ENCODE measurements around the gene UBE2E3. TPM values are rescaled to one million over a fixed set of nuclear protein-coding genes. Genes with fewer than 3 reads are reported as not detected.

Gene UBE2E3
- total RNA-seq, 6 experiments from 2014 or later = 21.0 to 45.5 (median 31.0) TPM

GRCh38 chr2:181111059-181111458 is 130.7 kb downstream of the UBE2E3 start:
- TF ChIP-seq POLR2A (IDR thresholded peaks at IDR 0.05) (no peak), CTCF (IDR thresholded peaks at IDR 0.05) (no peak)
- Histone ChIP-seq H3K27me3 (no peaks in the 10 kb centered on the region), H3K4me1 (no peaks in the 10 kb centered on the region), H3K36me3 (no peaks in the 10 kb centered on the region), H3K9me3 (no peaks in the 10 kb centered on the region), H3K4me3 (no peak overlapping the region), H3K27ac (no peak overlapping the region)
- DNase-seq (no peak), ATAC-seq (no peak)
- 81% methylated on average over 2 of the region's 2 CpGs for WGBS (ENCODE audit: insufficient coverage, low coverage, low lambda C conversion rate, missing lambda C conversion rate)
- intact Hi-C loops (cut with DNase I) = no loop called here

- no peak overlapping the region for H3K27ac ChIP-seq
- no peak overlapping the region for H3K4me3 ChIP-seq
- intact Hi-C loops (cut with DNase I) = no loop called here
- TF ChIP-seq CTCF (IDR thresholded peaks at IDR 0.05) (no peak), POLR2A (IDR thresholded peaks at IDR 0.05) (no peak)
- H3K36me3 ChIP-seq = no peaks in the 10 kb centered on the region
- H3K27me3 ChIP-seq = no peaks in the 10 kb centered on the region
- H3K9me3 ChIP-seq = no peaks in the 10 kb centered on the region
- DNase-seq (no peak), ATAC-seq (no peak)
- WGBS (ENCODE audit: insufficient coverage, low coverage, low lambda C conversion rate, missing lambda C conversion rate) = 42% methylated on average over 1 of the region's 1 CpG
- H3K4me1 ChIP-seq = no peaks in the 10 kb centered on the region
Observed at GRCh38 chr2:181112916-181113315, 132.5 kb downstream of the UBE2E3 start.
